ENCODE results near the gene TRMT6. TPM values are rescaled to one million over a fixed set of nuclear protein-coding genes. Genes with fewer than 3 reads are reported as not detected.

TRMT6 gene
- 1 to 10 TPM; 6.6 to 9.0 (median 8.8) TPM for total RNA-seq

- H3K4me1 ChIP-seq, result peaks cover 12 to 14% of the 10 kb centered on the region in 2 donors
- DNase-seq, result peak; percentile 98
- 0 to 1% methylated on average over 23 to 48 of the region's 61 CpGs for WGBS, 2 donors
- no peak for TF ChIP-seq CTCF (IDR thresholded peaks at IDR 0.05)
- TF ChIP-seq POLR2A (IDR thresholded peaks at IDR 0.05), result peak in 1 of 2 donors; percentile 50
- H3K27me3 ChIP-seq, result no peaks in the 10 kb centered on the region
- intact Hi-C loops (cut with DNase I), result no loop called here
- H3K36me3 ChIP-seq, result peaks cover under 1 to 4% of the 10 kb centered on the region in 2 donors
- H3K9me3 ChIP-seq, result no peaks in the 10 kb centered on the region
- H3K27ac ChIP-seq, result peak within 1 kb of the TSS in 2 of 3 donors; percentile 7 to 52
- peak within 1 kb of the TSS; percentile 34 to 85 (median 58) for H3K4me3 ChIP-seq (replicated peaks in 1 of 3)
These were observed at the start of gene TRMT6, which contains the start of gene MCM8 for GRCh38 chr20:5950271-5951031. TRMT6 (minus strand) TSS chr20:5950533; CDS start chr20:5950405, 128 bp downstream. MCM8 (plus strand) TSS chr20:5950652; CDS start chr20:5952016, 1,364 bp downstream.

- Histone ChIP-seq H3K4me1 (no peaks in the 10 kb centered on the region), H3K36me3 (no peaks in the 10 kb centered on the region), H3K27me3 (no peaks in the 10 kb centered on the region), H3K4me3 (replicated peaks in 1 of 3) (no peak overlapping the region), H3K27ac (no peak overlapping the region), H3K9me3 (no peaks in the 10 kb centered on the region)
- DNase-seq, result no peak
- intact Hi-C loops (cut with DNase I), result no loop called here
- TF ChIP-seq CTCF (IDR thresholded peaks at IDR 0.05) (no peak), POLR2A (IDR thresholded peaks at IDR 0.05) (no peak)
- WGBS, 2 donors, result 95 to 96% methylated on average over 9 of the region's 9 CpGs
These were observed 49.5 kb upstream of the TRMT6 start for GRCh38 chr20:5999783-6000182.

- WGBS, 2 donors, result 91 to 96% methylated on average over 1 of the region's 1 CpG
- TF ChIP-seq POLR2A (IDR thresholded peaks at IDR 0.05), result no peak
- TF ChIP-seq CTCF (IDR thresholded peaks at IDR 0.05), result no peak
- H3K9me3 ChIP-seq, result no peaks in the 10 kb centered on the region
- H3K4me3 ChIP-seq (replicated peaks in 1 of 3), result no peak overlapping the region
- no peaks in the 10 kb centered on the region for H3K4me1 ChIP-seq
- intact Hi-C loops (cut with DNase I), result no loop called here
- no peaks in the 10 kb centered on the region for H3K36me3 ChIP-seq
- DNase-seq, result no peak
- H3K27me3 ChIP-seq, result no peaks in the 10 kb centered on the region
- H3K27ac ChIP-seq, result no peak overlapping the region
These were observed 46.4 kb upstream of the TRMT6 start for GRCh38 chr20:5996765-5997164.

GRCh38 chr20:5991623-5992441, 41.5 kb upstream of the TRMT6 start:
- H3K36me3 ChIP-seq, result peaks cover 0 to 4% of the 10 kb centered on the region in 2 donors
- H3K27ac ChIP-seq, result no peak overlapping the region
- 91 to 92% methylated on average over 2 of the region's 2 CpGs for WGBS, 2 donors
- H3K4me1 ChIP-seq, result no peaks in the 10 kb centered on the region
- TF ChIP-seq CTCF (IDR thresholded peaks at IDR 0.05) (no peak), POLR2A (IDR thresholded peaks at IDR 0.05) (no peak)
- intact Hi-C loops (cut with DNase I), result no loop called here
- DNase-seq, result no peak
- H3K9me3 ChIP-seq, result no peaks in the 10 kb centered on the region
- H3K27me3 ChIP-seq, result no peaks in the 10 kb centered on the region
- H3K4me3 ChIP-seq (replicated peaks in 1 of 3), result no peak overlapping the region

Measured in thyroid gland (tissue), 4 donors.